Colon (tissue), 2 donors: ENCODE measurements around the gene SPHK1.
"Not testable (repeated sequence)": the region's sequence is repeated elsewhere in the genome, so short reads cannot be mapped to it uniquely, and the experiment has no call there.

ENCODE experiments used
- FAIRE-seq: peaks from 2 replicates; lab custom pipeline; 2012; peaks lifted over from hg19 to GRCh38; lab: Jason Lieb, UNC
- donor health status: control.
- donor health status: control.

Gene SPHK1

GRCh38 chr17:76384222-76384986 lies at the start of gene SPHK1:
TSS of gene SPHK1 (plus strand) at chr17:76384609. CDS start at chr17:76385645, 1,036 bp downstream.
- no peak for FAIRE-seq

GRCh38 chr17:76335716-76336381 lies 48.6 kb upstream of the SPHK1 start:
- FAIRE-seq, result no peak

GRCh38 chr17:76336756-76337412 lies 47.5 kb upstream of the SPHK1 start:
- no peak for FAIRE-seq

GRCh38 chr17:76337413-76337777 lies 47.0 kb upstream of the SPHK1 start:
- FAIRE-seq, result no peak

- FAIRE-seq, result no peak
These were observed 43.1 kb upstream of the SPHK1 start for GRCh38 chr17:76341301-76341700.

- no peak for FAIRE-seq
These were observed 41.3 kb upstream of the SPHK1 start for GRCh38 chr17:76343106-76343505.

- no peak for FAIRE-seq
These were observed 38.9 kb upstream of the SPHK1 start for GRCh38 chr17:76345377-76345974.

GRCh38 chr17:76346936-76347335 lies 37.5 kb upstream of the SPHK1 start:
- FAIRE-seq, result not testable (repeated sequence)

GRCh38 chr17:76350463-76350862 lies 33.9 kb upstream of the SPHK1 start:
- no peak for FAIRE-seq

GRCh38 chr17:76351526-76352071 lies 32.8 kb upstream of the SPHK1 start:
- no peak for FAIRE-seq

GRCh38 chr17:76353004-76353598 lies 31.3 kb upstream of the SPHK1 start:
- FAIRE-seq, result no peak

GRCh38 chr17:76353599-76354316 lies 30.7 kb upstream of the SPHK1 start, which contains the start of gene PRPSAP1:
TSS of gene PRPSAP1 (minus strand) at chr17:76353916. CDS start at chr17:76353703, 213 bp downstream.
- FAIRE-seq, result no peak

- no peak for FAIRE-seq
These were observed 30.1 kb upstream of the SPHK1 start for GRCh38 chr17:76354317-76354729.

GRCh38 chr17:76354747-76355310 lies 29.6 kb upstream of the SPHK1 start:
- no peak for FAIRE-seq

- FAIRE-seq, result no peak
These were observed 27.5 kb upstream of the SPHK1 start for GRCh38 chr17:76356803-76357456.

- FAIRE-seq, result no peak
These were observed 26.7 kb upstream of the SPHK1 start for GRCh38 chr17:76357597-76358158.

- no peak for FAIRE-seq
These were observed 25.0 kb upstream of the SPHK1 start for GRCh38 chr17:76359375-76359774.

- FAIRE-seq, result not testable (repeated sequence)
These were observed 24.6 kb upstream of the SPHK1 start for GRCh38 chr17:76359776-76360175.

- FAIRE-seq, result no peak
These were observed 23.9 kb upstream of the SPHK1 start for GRCh38 chr17:76360461-76360860.
